GM21390 (cell line): ENCODE data around the gene RAB12.
"Not testable (repeated sequence)": the region's sequence is repeated elsewhere in the genome, so short reads cannot be mapped to it uniquely, and the experiment has no call there.

Source experiments
- ATAC-seq: cut with Tn5 transposase; IDR thresholded peaks from one replicate; pipeline ENCODE4 v1.9.1; 2021; ENCODE audit not compliant: unreplicated experiment

The RAB12 gene

GRCh38 chr18:8643326-8643878, 34.2 kb downstream of the RAB12 start:
- ATAC-seq, result no peak

- ATAC-seq, result not testable (repeated sequence)
These were observed 38.1 kb downstream of the RAB12 start for GRCh38 chr18:8647359-8647758.

GRCh38 chr18:8651478-8652261, 42.4 kb downstream of the RAB12 start:
- ATAC-seq, result not testable (repeated sequence)

- ATAC-seq, result no peak
These were observed 45.5 kb downstream of the RAB12 start for GRCh38 chr18:8654503-8655451.

GRCh38 chr18:8656232-8656631, 47.0 kb downstream of the RAB12 start:
- ATAC-seq, result no peak

GRCh38 chr18:8657050-8657820, 48.0 kb downstream of the RAB12 start:
- no peak for ATAC-seq

- ATAC-seq, result no peak
These were observed 48.7 kb downstream of the RAB12 start for GRCh38 chr18:8657873-8658470.

GRCh38 chr18:8658858-8659485, 49.7 kb downstream of the RAB12 start:
- ATAC-seq, result no peak

GRCh38 chr18:8659609-8660242, 50.5 kb downstream of the RAB12 start:
- ATAC-seq, result no peak

GRCh38 chr18:8660316-8660715, 51.1 kb downstream of the RAB12 start:
- ATAC-seq, result no peak

GRCh38 chr18:8661754-8662559, 52.7 kb downstream of the RAB12 start:
- no peak for ATAC-seq

GRCh38 chr18:8662560-8663255, 53.5 kb downstream of the RAB12 start:
- no peak for ATAC-seq

- no peak for ATAC-seq
These were observed 58.6 kb downstream of the RAB12 start for GRCh38 chr18:8667846-8668245.

- no peak for ATAC-seq
These were observed 59.1 kb downstream of the RAB12 start for GRCh38 chr18:8668381-8668780.

- no peak for ATAC-seq
These were observed 60.3 kb downstream of the RAB12 start for GRCh38 chr18:8669571-8669970.

GRCh38 chr18:8673256-8674209, 64.3 kb downstream of the RAB12 start:
- peak; percentile 93 for ATAC-seq

GRCh38 chr18:8675057-8675456, 65.8 kb downstream of the RAB12 start:
- no peak for ATAC-seq
